Tibial nerve (tissue), 4 donors: ENCODE measurements around the gene SKOR1.

Experiments used
- CTCF ChIP-seq, 5 experiments: fragments of 200-600 bp in 3 of 5; fragments of 450-650 bp in 2 of 5; sonication (generic) in 3 of 5; IDR thresholded peaks; one replicate each; pipeline ENCODE4 v1.5.1; 2016 to 2019; ENCODE audit warnings: antibody characterized with exemption in 5 of 5, mild to moderate bottlenecking in 3 of 5, moderate library complexity in 2 of 5
- EP300 ChIP-seq, 2 donors: sonication (generic); formaldehyde crosslinking; IDR thresholded peaks; one replicate each; pipeline ENCODE4 v1.6.1; 2017; ENCODE audit warnings: antibody characterized with exemption in 2 of 2, mild to moderate bottlenecking in 1 of 2
- POLR2A ChIP-seq, 2 donors: fragments of 450-650 bp; IDR thresholded peaks; one replicate each; pipeline ENCODE4 v1.6.1; 2017; ENCODE audit warnings: antibody characterized with exemption in 2 of 2, mild to moderate bottlenecking in 2 of 2, moderate library complexity in 2 of 2

- TF ChIP-seq CTCF (IDR thresholded peaks at IDR 0.05): no peak
- no peak for TF ChIP-seq POLR2A (IDR thresholded peaks at IDR 0.05)
- no peak for TF ChIP-seq EP300 (IDR thresholded peaks at IDR 0.05)
These were observed 29.0 kb downstream of the SKOR1 start for GRCh38 chr15:67854358-67854757.
